ENCODE measurements around the gene SPINK7.

DNA sequence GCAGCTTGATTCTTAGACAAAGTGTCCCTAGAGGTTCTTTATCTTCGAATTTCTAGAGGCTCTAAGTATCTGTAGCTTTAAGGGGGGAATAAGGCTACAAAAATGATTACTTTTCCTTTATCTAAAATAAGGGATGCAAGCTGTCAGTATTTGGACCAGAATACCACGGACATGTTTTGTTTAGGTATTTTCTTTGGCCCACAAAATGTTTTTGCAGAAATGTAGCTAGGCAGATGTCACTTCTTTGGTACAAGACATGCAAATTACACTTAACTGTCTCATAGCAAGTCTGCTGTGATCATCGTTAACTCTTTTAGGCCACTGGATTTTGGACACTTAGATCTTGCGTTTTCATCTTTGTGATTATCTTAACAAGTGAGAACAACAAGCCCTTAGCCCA is 2.5 kb downstream of the SPINK7 start:
- TF ChIP-seq ZNF202 (tag by site-specific recombination; IDR thresholded peaks at IDR 0.05; ENCODE audit: borderline replicate concordance): no peak
- TF ChIP-seq, protein P1, sequence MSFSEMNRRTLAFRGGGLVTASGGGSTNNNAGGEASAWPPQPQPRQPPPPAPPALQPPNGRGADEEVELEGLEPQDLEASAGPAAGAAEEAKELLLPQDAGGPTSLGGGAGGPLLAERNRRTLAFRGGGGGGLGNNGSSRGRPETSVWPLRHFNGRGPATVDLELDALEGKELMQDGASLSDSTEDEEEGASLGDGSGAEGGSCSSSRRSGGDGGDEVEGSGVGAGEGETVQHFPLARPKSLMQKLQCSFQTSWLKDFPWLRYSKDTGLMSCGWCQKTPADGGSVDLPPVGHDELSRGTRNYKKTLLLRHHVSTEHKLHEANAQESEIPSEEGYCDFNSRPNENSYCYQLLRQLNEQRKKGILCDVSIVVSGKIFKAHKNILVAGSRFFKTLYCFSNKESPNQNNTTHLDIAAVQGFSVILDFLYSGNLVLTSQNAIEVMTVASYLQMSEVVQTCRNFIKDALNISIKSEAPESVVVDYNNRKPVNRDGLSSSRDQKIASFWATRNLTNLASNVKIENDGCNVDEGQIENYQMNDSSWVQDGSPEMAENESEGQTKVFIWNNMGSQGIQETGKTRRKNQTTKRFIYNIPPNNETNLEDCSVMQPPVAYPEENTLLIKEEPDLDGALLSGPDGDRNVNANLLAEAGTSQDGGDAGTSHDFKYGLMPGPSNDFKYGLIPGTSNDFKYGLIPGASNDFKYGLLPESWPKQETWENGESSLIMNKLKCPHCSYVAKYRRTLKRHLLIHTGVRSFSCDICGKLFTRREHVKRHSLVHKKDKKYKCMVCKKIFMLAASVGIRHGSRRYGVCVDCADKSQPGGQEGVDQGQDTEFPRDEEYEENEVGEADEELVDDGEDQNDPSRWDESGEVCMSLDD (tag by site-specific recombination; IDR thresholded peaks at IDR 0.05): no peak
- TF ChIP-seq ZNF423 (tag by site-specific recombination; IDR thresholded peaks at IDR 0.05): no peak
